Measurements from ENCODE around the gene RPL36AL.

The RPL36AL gene

GRCh38 chr14:49569281-49569680 is 51.1 kb downstream of the RPL36AL start:
- no peak for DNase-seq (ENCODE audit: low read depth)
- TF ChIP-seq CTCF (conservative IDR thresholded peaks at IDR 0.05; ENCODE audit: low read length), result no peak

More at GRCh38 chr14:49569281-49569680, 51.1 kb downstream of the RPL36AL start:
- H3K4me3 ChIP-seq (ENCODE audit: low read length), result no peak overlapping the region
